ENCODE measurements around the gene PHC1.
"Not testable (repeated sequence)": the region's sequence is repeated elsewhere in the genome, so short reads cannot be mapped to it uniquely, and the experiment has no call there.

The PHC1 gene

DNA sequence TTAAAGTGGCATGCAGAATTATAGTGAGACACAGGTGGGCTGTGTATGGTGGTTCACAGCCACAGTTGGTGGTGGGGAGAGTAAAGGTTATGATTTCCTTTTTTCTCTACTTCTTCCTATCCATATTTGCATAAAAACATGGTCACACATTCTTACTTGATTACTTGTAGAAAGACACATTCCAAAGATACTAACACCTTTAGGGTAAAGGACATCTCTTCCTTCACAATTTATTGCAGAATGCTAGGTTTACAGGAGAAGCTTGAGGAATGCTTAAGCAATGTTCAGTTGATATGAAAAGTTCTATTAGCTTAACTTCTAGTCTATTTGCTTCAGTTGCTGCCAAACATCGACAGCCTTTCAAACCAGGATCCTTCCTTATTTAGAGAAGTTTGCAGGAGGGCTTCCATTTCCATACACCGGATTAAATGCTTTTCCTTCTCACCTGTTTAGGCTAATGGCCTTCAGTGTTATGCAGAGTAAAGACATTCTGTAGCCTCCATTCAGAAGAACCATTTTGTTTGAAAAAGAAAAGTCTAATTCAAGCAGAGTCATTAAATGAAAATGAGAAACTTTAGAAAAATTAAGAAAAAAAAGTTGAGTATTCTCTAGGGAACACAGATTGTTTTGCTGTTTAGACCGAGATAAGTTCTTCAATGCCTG, 2.6 kb upstream of the PHC1 start:
- no peak for DNase-seq (ENCODE audit: low read depth in 2 of 2)

GRCh38 chr12:8912914-8913313, 1.4 kb upstream of the PHC1 start:
- DNase-seq (ENCODE audit: low read depth in 2 of 2), result no peak

- DNase-seq (ENCODE audit: low read depth in 2 of 2), result no peak
These were observed 642 bp upstream of the PHC1 start for GRCh38 chr12:8913702-8914032.

GRCh38 chr12:8914716-8915526, 612 bp downstream of the PHC1 start:
- peak in 1 of 2 experiments; percentile 5 for DNase-seq (ENCODE audit: low read depth in 2 of 2)

DNA sequence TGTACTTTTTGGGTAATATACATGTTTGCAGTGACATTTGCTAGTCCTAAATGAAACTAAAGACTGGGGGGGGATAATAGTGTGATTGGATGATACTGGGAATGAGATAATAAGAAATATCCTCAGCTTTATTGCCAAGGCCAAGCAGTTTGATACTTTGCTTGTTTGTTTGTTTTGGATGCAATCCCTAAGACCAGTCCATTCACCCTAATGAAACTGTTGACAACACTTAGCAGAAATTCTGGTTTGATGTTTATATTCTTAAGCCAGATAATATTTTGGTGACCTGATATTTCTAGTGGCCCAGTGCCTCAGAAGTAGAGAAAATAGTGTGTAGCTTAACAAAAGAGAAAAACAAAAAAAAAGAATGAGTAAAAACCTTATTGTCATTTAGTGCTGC, 1.8 kb downstream of the PHC1 start:
- DNase-seq (ENCODE audit: low read depth in 2 of 2), result no peak

DNA sequence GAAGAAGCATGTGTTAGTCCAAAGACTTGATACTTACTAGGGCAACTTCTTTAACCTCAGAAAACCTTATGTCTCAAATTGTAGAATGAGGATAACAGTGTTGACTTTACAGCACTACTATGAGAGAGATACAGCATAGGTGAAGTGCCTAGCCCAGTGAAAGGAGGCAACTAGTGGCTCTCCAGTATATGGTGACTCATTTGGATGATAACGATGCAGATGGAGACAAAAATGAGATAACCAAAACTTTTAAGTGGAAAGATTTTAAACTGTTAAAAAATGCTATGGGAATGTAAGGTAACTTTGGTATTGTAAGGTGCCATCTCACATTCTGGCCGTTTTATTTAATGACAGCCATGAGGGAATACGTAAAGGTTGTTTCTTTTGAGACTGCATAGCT, 2.7 kb downstream of the PHC1 start:
- no peak for DNase-seq (ENCODE audit: low read depth in 2 of 2)

DNA sequence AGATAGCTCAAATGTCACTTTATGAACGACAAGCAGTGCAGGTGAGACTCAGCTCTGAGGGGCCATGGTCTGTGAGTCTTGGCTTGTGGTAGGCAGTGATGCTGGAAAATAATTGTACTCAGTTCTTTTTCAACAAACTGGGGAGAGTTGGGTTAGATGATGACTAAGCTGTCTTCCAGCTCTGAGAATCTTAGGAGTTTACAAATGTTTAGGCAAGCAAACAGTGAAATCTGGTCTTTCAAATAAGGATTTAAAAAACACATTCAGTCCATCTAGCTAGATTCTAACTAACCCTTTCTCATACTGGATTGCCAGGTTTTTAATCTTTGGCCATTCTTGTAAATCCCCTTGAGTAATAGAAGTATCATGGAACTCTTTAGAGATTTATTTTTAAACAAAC, 3.4 kb downstream of the PHC1 start:
- no peak for DNase-seq (ENCODE audit: low read depth in 2 of 2)

DNA sequence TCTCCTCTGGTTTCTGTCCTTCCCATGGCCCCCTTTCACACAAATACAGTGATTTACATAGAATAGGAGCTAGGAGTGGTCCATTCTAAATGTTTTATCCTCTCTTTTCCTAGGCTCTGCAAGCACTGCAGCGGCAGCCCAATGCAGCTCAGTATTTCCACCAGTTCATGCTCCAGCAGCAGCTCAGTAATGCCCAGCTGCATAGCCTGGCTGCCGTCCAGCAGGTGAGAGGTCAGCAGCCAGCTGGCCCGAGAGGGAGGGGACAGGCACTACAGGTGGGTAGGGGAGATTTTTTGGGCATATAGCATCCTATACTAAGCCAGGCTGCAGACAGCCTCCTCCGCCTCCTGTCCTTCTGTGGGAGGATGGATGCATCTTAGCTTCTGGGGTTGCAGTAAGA, 5.3 kb downstream of the PHC1 start:
- not testable (repeated sequence) for DNase-seq (ENCODE audit: low read depth in 2 of 2)

GRCh38 chr12:8922544-8922943, 8.2 kb downstream of the PHC1 start:
- DNase-seq (ENCODE audit: low read depth in 2 of 2), result no peak

- not testable (repeated sequence) for DNase-seq (ENCODE audit: low read depth in 2 of 2)
These were observed 16.5 kb downstream of the PHC1 start for GRCh38 chr12:8930655-8931323.

- DNase-seq (ENCODE audit: low read depth in 2 of 2), result not testable (repeated sequence)
These were observed 18.2 kb downstream of the PHC1 start for GRCh38 chr12:8932464-8932863.

DNA sequence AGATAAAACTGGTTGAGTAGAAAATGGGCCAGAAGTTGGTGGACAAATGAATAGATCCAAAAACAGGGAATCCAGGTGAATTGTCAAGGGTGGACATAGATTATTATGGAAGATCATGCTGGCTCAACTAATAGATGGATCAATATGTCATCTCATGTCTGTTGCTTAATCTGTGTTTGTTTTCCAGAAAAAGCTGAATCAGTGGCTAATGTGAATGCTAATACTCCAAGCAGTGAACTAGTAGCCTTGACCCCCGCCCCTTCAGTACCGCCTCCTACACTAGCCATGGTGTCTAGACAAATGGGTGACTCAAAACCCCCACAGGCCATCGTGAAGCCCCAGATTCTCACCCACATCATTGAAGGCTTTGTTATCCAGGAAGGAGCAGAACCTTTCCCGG, 19.8 kb downstream of the PHC1 start:
- not testable (repeated sequence) for DNase-seq (ENCODE audit: low read depth in 2 of 2)

GRCh38 chr12:8936735-8937134, 22.4 kb downstream of the PHC1 start:
- DNase-seq (ENCODE audit: low read depth in 2 of 2), result no peak

GRCh38 chr12:8937842-8938442, 23.6 kb downstream of the PHC1 start:
- not testable (repeated sequence) for DNase-seq (ENCODE audit: low read depth in 2 of 2)

GRCh38 chr12:8941691-8942478, 27.6 kb downstream of the PHC1 start:
- no peak for DNase-seq (ENCODE audit: low read depth in 2 of 2)

DNA sequence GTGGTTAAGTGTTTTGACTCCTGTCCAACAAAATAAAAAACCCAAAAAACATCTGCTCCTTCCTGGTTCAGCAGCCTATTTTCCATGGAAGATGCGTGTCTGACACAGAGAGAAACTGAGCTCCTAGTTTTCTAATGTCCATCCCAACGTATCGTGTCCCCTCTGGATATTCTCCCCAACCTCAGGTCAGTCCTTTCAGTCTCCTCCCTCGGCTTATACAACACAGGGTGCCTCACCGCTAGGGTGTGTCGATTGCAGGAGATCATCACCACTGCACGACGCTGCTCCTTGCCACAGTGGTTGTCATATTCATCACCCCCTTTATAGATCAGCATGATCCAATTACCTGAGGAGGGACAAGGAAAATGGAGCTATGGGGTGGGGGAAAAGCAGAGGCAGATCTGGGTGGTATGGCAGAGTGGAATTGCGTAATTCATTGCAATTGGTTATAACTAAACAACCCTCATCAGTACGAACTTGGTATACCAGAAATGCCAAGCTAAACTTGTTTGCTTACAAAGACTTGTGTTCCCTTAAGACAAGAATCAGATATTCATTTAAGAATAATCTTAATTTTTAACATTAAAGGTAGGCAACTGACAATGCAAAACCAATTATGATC, 29.4 kb downstream of the PHC1 start:
- DNase-seq (ENCODE audit: low read depth in 2 of 2), result no peak

DNA sequence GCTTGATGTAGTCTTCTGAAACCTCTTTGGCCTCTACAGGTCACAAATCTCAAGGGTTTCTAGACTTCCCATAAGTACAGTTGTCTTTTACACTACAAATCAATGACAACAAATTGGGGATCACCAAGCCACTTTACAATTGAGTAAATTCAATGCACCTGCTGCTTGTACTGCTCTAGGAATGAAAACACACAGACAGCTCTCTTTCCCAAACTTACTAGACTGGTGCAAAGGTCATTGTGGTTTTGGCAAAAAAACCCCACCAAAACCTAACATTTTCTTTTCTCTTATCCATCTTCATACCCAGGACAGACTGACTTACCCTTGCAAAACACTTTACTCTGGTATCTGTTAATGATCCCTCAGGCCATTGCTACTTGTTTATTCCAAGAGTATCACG, 32.4 kb downstream of the PHC1 start:
- DNase-seq (ENCODE audit: low read depth in 2 of 2), result no peak

- no peak for DNase-seq (ENCODE audit: low read depth in 2 of 2)
These were observed 33.4 kb downstream of the PHC1 start for GRCh38 chr12:8947737-8948136.

GRCh38 chr12:8948701-8949341, 34.5 kb downstream of the PHC1 start:
- DNase-seq (ENCODE audit: low read depth in 2 of 2), result no peak

DNA sequence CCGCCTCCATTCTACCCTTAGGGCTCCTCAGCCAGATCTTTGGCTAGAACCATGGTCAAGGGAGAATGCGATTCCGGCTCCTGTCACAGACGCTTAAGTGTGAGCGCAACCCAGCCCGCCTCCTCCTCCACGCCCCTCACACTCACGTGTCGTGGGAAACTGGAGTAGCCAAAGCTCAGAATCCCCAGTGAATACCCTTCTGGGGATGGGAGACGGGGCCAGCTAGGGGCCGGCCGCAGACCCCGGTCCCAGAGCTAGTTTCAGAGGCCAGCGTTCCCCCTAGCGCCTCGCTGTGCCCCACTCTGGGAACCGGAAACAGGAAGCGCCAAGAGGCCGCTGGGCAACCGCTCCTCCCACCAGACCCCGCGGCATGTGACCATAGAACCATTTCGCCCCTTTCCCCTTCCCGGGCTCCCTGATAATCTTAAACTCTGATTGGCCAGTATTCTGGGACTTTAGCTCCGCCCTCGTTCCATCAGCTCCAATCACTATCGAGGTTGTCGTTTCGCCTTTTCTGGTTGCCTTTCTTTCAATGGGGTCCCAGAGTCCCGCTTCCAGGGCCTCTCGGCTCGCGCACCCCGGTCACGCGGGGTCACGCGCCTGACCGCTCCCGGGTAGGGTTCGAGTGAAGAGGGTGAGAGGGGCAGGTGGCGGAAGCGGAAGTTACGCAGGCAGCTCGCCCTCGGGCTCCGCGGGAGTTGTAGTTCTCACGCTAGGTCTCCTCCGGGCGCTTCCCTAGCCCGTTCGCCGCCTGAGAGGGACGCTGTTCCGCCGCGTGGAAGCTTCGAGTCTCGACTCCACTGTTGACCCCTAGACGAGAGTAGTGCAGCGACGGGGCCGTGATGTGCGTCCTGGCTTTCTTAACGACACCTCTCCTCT, 35.3 kb downstream of the PHC1 start, which contains the start of gene M6PR:
TSS of gene M6PR (minus strand) at position 304 of the 879 bp plus-strand sequence. CDS start 3,241 bp downstream, outside the sequence.
- peak; percentile 87 for DNase-seq (ENCODE audit: low read depth in 2 of 2)
